Measurements from ENCODE around the gene DOCK3.
"Not testable (repeated sequence)": the region's sequence is repeated elsewhere in the genome, so short reads cannot be mapped to it uniquely, and the experiment has no call there.

Gene DOCK3

GRCh38 chr3:51102396-51102795, 427.7 kb downstream of the DOCK3 start:
- no peaks in the 10 kb centered on the region for H3K9me3 ChIP-seq (ENCODE audit: severe bottlenecking)
- H3K27me3 ChIP-seq (ENCODE audit: insufficient read depth, low read depth, severe bottlenecking), result no peaks in the 10 kb centered on the region
- H3K36me3 ChIP-seq, result no peaks in the 10 kb centered on the region
- H3K4me3 ChIP-seq (ENCODE audit: low read depth, low read length), result no peak overlapping the region
- TF ChIP-seq CTCF (IDR thresholded peaks at IDR 0.05; ENCODE audit: low read depth, low read length), result no peak
- DNase-seq, result no peak
- no peak overlapping the region for H3K27ac ChIP-seq

DNA sequence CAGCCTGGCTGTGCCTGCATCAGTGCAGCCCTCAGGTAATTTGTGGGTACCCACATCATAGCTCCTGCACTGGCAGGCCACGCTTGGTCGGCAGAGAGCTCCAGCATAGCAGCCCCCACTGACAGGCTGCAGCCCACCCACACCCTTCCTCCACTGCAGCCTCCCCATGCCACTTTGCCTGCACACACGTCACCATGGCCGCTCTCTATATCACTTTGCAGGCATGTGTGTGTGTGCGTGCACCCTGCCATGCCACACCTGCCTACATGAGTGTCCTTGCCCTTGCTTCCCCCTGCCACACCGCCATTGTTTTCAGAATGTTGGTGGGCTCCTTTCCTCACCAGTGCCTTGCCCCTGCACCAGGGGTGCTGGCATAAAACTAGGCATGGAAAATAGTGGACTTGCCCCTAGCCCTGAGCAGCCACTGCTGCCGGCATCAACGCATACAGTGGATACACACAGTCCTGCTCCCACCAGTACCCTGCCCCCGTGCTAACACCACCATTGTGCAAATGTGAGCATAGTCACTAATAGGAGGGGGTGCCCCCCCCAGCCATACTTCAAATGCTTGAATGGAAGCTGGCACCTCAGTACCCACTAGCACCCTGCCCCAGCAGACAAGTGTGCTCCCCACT, 431.6 kb downstream of the DOCK3 start:
- Histone ChIP-seq H3K9me3 (ENCODE audit: severe bottlenecking) (no peaks in the 10 kb centered on the region), H3K27me3 (ENCODE audit: insufficient read depth, low read depth, severe bottlenecking) (no peaks in the 10 kb centered on the region), H3K27ac (no peak overlapping the region), H3K36me3 (no peaks in the 10 kb centered on the region), H3K4me3 (ENCODE audit: low read depth, low read length) (no peak overlapping the region)
- DNase-seq, result no peak
- TF ChIP-seq CTCF (IDR thresholded peaks at IDR 0.05; ENCODE audit: low read depth, low read length), result no peak

GRCh38 chr3:51110586-51110985, 435.9 kb downstream of the DOCK3 start:
- no peak for DNase-seq
- Histone ChIP-seq H3K27me3 (ENCODE audit: insufficient read depth, low read depth, severe bottlenecking) (no peaks in the 10 kb centered on the region), H3K4me3 (ENCODE audit: low read depth, low read length) (no peak overlapping the region), H3K27ac (no peak overlapping the region), H3K36me3 (no peaks in the 10 kb centered on the region), H3K9me3 (ENCODE audit: severe bottlenecking) (peaks cover 2% of the 10 kb centered on the region)
- TF ChIP-seq CTCF (IDR thresholded peaks at IDR 0.05; ENCODE audit: low read depth, low read length), result no peak

DNA sequence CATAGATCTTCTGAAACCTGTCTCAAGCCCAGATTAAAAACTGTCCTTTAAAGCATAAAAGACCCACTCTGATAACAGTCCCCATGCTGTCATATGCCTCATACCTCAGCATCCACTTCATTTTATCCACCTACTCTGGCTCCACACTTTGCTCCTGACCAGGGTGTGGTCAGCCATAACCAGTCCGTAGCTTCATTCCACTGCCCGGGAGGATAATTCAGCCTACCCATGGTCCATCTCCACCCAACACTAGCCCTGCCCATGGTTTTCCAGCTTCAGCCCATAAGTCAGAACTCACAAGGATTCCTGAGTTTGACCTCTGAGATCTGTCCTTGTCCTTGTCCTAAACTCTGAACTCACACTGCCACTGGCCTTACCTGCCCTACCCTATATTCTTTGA, 448.2 kb downstream of the DOCK3 start:
- H3K27me3 ChIP-seq (ENCODE audit: insufficient read depth, low read depth, severe bottlenecking), result no peaks in the 10 kb centered on the region
- TF ChIP-seq CTCF (IDR thresholded peaks at IDR 0.05; ENCODE audit: low read depth, low read length), result no peak
- H3K27ac ChIP-seq, result no peak overlapping the region
- no peaks in the 10 kb centered on the region for H3K36me3 ChIP-seq
- H3K9me3 ChIP-seq (ENCODE audit: severe bottlenecking), result no peaks in the 10 kb centered on the region
- H3K4me3 ChIP-seq (ENCODE audit: low read depth, low read length), result no peak overlapping the region
- no peak for DNase-seq

DNA sequence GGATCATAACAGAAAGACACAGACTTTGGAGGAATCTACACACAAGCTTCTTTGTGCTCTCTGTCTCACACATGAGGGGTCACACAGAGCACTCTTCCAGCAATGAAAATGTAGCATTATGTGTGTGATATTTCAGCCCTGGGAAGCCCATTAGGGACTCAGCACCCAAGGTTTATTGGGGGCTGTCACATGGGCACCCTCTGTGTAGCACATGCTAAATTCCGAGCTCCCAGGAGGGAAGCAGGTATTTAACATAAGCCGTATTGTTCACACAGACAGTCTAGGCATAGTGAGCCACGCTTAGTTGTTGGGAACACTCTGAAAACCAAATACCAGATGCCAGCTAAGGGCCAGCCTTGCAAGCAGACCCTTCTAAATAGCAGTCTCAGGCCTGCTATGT, 448.8 kb downstream of the DOCK3 start:
- Histone ChIP-seq H3K27ac (no peak overlapping the region), H3K4me3 (ENCODE audit: low read depth, low read length) (no peak overlapping the region), H3K27me3 (ENCODE audit: insufficient read depth, low read depth, severe bottlenecking) (no peaks in the 10 kb centered on the region), H3K36me3 (no peaks in the 10 kb centered on the region), H3K9me3 (ENCODE audit: severe bottlenecking) (no peaks in the 10 kb centered on the region)
- TF ChIP-seq CTCF (IDR thresholded peaks at IDR 0.05; ENCODE audit: low read depth, low read length), result no peak
- no peak for DNase-seq

GRCh38 chr3:51131607-51132006, 456.9 kb downstream of the DOCK3 start:
- not testable (repeated sequence) for H3K27me3 ChIP-seq (ENCODE audit: insufficient read depth, low read depth, severe bottlenecking); DNase-seq

More at GRCh38 chr3:51131607-51132006, 456.9 kb downstream of the DOCK3 start:
- not testable (repeated sequence) for H3K4me3 ChIP-seq (ENCODE audit: low read depth, low read length); H3K36me3 ChIP-seq; H3K27ac ChIP-seq
- peaks cover 14% of the 10 kb centered on the region for H3K9me3 ChIP-seq (ENCODE audit: severe bottlenecking)
